ENCODE measurements around the gene GOLGA8R.
"Not testable (repeated sequence)": the region's sequence is repeated elsewhere in the genome, so short reads cannot be mapped to it uniquely, and the experiment has no call there.

The GOLGA8R gene, protein sequence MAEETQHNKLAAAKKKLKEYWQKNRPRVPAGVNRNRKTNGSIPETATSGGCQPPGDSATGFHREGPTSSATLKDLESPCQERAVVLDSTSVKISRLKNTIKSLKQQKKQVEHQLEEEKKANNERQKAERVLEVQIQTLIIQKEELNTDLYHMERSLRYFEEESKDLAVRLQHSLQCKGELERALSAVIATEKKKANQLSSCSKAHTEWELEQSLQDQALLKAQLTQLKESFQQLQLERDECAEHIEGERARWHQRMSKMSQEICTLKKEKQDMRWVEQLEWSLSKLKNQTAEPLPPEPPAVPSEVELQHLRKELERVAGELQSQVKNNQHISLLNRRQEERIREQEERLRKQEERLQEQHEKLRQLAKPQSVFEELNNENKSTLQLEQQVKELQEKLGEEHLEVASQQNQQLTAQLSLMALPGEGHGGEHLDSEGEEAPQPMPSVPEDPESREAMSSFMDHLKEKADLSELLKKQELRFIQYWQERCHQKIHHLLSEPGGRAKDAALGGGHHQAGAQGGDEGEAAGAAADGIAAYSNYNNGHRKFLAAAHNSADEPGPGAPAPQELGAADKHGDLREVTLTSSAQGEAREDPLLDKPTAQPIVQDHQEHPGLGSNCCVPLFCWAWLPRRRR

GRCh38 chr15:30414160-30414559 lies at the start of gene GOLGA8R:
Gene GOLGA8R (minus strand): TSS chr15:30414260. CDS start chr15:30414162, 98 bp downstream.
- not testable (repeated sequence) for DNase-seq

GRCh38 chr15:30463849-30464248 lies 49.8 kb upstream of the GOLGA8R start:
- DNase-seq = not testable (repeated sequence)

DNA sequence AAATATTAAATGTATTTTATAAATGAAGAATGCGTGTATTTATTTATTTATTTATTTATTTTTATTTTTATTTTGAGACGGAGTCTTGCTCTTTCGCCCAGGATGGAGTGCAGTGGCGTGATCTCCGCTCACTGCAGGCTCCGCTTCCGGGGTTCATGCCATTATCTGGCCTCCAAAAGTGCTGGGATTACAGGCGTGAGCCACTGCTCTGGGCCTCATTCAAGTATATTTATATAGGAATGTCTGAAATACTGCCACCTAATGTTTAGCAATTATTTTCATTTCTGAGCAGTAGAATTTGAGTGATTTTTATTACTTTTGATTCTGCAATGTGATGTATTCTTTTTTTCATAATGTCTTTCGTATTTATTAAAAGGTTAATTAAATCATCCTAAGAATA lies 48.1 kb upstream of the GOLGA8R start:
- not testable (repeated sequence) for DNase-seq

- not testable (repeated sequence) for DNase-seq
These were observed 38.6 kb upstream of the GOLGA8R start for GRCh38 chr15:30452702-30453101.

- DNase-seq = not testable (repeated sequence)
These were observed 24.3 kb upstream of the GOLGA8R start for GRCh38 chr15:30438348-30438747.

DNA sequence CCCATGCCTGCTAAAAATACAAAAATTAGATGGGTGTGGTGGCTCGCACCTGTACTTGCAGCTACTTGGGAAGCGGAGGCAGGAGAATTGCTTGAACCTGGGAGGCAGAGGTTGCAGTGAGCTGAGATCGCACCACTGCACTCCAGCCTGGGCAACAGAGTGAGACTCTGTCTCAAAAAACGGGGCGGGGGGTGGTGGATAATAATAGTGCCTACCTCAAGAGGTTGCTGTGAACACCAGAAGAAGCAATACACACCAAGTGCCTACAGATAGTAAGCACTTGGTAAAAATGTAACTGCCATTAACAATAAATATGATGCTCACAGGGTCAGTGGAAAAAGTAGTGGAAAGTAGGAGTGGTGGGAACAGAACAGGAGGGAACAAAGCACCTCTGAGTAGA lies 21.8 kb upstream of the GOLGA8R start:
- not testable (repeated sequence) for DNase-seq

GRCh38 chr15:30420723-30421122 lies 6.7 kb upstream of the GOLGA8R start:
- DNase-seq = not testable (repeated sequence)

- not testable (repeated sequence) for DNase-seq
These were observed 6.4 kb downstream of the GOLGA8R start for GRCh38 chr15:30407636-30408035.

DNA sequence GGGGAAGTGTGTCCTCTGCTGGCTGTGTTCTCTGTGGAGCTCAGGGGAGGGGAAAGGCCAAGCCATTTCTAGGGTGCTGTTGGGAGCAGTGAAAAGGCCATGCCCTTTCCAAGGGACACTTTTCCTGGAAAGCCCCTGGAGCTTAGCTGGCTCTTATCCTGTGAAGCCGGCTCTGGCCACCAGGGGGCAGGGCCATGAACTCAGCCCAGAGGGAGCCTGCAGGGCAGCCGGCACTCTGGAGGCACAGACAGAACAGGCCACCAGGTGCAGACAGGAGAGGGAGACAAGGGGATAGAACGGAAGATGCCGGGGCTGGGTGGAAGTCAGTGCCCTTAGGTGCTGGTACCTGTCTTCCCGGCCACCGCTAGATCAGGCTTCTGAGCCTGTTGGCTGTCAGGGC lies 15.1 kb downstream of the GOLGA8R start:
- not testable (repeated sequence) for DNase-seq

GRCh38 chr15:30393664-30393991 lies 20.4 kb downstream of the GOLGA8R start:
- not testable (repeated sequence) for DNase-seq

DNA sequence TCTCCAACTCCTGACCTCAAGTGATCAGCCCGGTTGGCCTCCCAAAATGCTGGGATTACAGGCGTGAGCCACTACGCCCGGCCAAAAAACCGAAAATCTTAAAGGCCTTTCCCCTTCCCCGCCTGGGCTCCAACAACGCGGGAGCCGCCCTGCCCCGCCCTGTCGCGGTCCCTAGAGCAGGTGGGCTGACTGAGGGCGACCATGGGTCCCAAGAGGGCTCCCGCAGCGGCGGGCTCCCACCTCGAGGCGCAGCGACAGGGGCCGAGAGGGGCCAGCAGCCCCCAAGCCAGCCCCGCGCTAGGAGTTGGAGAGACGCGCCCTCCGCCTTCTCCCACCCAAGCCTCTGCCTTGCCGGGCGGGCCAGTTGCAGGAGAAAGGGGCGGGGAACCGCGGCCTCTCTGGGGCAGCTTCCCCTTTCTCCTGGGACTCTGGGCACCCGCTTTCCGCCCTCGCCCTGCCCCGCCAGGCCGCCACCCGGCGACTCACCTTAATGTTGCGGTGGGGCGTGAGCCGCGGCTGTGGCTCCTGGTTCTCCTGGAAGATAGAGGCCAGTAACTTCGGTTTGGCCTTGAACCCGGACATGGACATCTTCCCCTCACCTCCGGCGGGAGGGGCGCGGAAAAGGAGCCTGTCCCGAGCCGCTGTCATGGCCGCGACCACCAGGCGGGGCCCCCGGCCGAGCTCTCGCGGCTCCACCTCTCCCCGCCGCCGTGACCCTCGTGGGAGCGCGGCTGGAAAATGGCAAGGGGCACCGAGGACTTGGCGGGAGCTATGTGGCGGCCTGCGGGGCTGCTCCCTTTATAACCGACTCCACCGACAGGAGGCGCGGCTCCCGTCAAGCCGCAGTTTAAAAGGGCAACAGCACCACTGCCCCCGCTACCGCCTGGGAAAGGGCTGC lies 21.0 kb downstream of the GOLGA8R start, which contains the start of gene CHRFAM7A:
Gene CHRFAM7A (minus strand): TSS at position 775 of the 898 bp plus-strand sequence. CDS start 10,189 bp downstream, outside the sequence.
- not testable (repeated sequence) for DNase-seq

DNA sequence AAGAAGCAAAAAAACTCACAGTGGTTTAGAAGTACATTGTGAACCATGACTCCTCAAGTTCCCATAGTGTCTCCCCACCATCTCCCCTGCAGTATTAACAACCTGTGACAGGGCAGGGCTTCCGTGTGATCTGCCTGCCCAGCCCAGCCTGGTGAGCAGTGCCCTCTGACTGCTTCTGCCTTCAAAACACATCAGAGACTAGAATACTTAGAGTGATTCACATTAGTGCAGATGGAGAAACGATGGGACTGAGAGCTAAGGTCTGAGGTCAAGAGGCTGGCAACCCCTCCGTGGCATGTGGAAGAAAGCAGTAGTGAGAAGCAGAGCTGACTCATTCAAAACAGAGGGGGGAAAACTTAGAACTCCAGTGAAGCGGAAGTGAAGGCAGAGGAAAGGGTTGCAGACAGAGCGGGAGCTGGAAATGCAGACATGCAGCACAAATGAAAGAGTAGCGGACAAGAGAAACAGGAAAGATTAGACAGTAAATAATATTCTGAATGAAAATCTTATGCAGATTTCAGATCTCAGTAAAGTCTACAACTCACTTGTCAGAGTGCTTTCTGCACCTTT lies 27.7 kb downstream of the GOLGA8R start:
- not testable (repeated sequence) for DNase-seq

- DNase-seq = not testable (repeated sequence)
These were observed 37.0 kb downstream of the GOLGA8R start for GRCh38 chr15:30377082-30377413.

- not testable (repeated sequence) for DNase-seq
These were observed 37.5 kb downstream of the GOLGA8R start for GRCh38 chr15:30376375-30377081.

GRCh38 chr15:30375872-30376271 lies 38.2 kb downstream of the GOLGA8R start:
- not testable (repeated sequence) for DNase-seq

- not testable (repeated sequence) for DNase-seq
These were observed 39.2 kb downstream of the GOLGA8R start for GRCh38 chr15:30374862-30375261.

DNA sequence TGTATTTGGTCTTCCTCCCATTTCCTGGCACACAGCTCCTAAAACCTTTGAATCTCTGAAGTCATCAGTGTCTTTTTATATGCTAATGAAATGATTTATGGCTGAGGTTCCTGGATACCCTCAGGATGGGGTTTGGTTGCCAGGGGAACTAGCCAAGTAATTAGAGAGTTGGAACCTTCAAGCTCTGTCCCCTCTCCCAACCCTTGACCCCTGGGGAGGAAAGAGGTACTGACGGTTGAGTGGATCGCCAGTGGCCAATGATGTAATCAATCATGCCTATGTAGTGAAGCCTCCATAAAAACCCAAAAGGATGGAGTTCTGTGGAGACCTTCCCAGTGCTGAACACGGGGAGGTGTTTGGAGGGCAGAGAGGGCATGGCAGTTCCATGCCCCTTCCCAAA lies 45.8 kb downstream of the GOLGA8R start:
- DNase-seq = not testable (repeated sequence)

DNA sequence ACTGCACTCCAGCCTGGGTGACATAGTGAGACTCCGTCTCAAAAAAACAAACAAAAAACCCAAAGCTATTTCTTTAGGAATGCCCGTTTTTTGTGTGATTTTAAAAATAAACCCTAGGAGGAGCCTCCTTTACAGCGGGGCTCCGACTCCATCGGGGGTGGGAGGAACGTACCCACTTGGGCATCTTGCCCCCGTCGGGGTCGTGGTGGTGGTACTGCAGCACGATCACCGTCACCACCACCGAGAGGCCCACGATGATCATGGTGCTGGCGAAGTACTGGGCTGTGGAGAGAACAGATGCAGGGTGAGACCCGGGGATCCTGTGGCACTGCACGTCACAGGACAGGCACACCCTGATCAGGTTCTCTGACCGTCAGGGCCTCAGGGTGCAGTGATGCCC lies 46.8 kb downstream of the GOLGA8R start:
- DNase-seq = not testable (repeated sequence)

DNA sequence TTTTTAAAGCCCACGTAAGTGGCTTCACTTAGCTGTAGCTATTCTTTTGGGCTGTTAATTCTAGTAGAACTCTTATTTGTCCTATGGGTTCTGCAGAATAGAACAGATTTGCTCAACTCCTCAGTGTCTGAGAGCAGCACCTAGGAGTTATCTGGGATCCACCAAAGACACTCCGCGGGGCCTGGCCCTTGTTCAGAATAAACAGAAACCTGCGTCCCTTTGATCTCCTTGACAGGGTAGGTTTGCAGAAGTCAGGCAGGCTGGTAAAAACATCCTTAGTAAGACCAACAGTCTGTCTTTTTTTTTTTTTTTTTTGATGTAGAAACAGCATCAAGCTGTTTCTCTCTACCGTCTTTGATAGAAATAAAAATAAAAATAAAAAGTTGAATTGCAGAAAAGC lies 52.7 kb downstream of the GOLGA8R start:
- not testable (repeated sequence) for DNase-seq

- DNase-seq = not testable (repeated sequence)
These were observed 53.1 kb downstream of the GOLGA8R start for GRCh38 chr15:30360990-30361389.

GRCh38 chr15:30355043-30355442 lies 59.0 kb downstream of the GOLGA8R start:
- not testable (repeated sequence) for DNase-seq
